Osteocyte (in vitro differentiated cells): ENCODE measurements around the gene LAMP2. TPM values are rescaled to one million over a fixed set of nuclear protein-coding genes. Genes with fewer than 3 reads are reported as not detected.

Experiments
- DNase-seq: peaks from one replicate; pipeline ENCODE4 v3.0.0; 2021; ENCODE audit warnings: mixed read lengths; ENCODE audit not compliant: unreplicated experiment; ENCODE audit errors: extremely low spot score
- H3K27ac Mint-ChIP-seq: one replicate; pipeline ENCODE4 v1.8.0; 2021; ENCODE audit warnings: mild to moderate bottlenecking, mixed read lengths; ENCODE audit not compliant: unreplicated experiment
- H3K27me3 Mint-ChIP-seq: one replicate; pipeline ENCODE4 v1.8.0; 2021; ENCODE audit warnings: mixed read lengths; ENCODE audit not compliant: unreplicated experiment
- H3K36me3 Mint-ChIP-seq: one replicate; pipeline ENCODE4 v1.8.0; 2021; ENCODE audit warnings: mixed read lengths; ENCODE audit not compliant: unreplicated experiment
- H3K4me1 Mint-ChIP-seq: one replicate; pipeline ENCODE4 v1.8.0; 2021; ENCODE audit warnings: mixed read lengths; ENCODE audit not compliant: unreplicated experiment
- H3K4me3 Mint-ChIP-seq: one replicate; pipeline ENCODE4 v1.8.0; 2021; ENCODE audit warnings: mild to moderate bottlenecking, moderate library complexity, mixed read lengths; ENCODE audit not compliant: unreplicated experiment
- H3K9me3 Mint-ChIP-seq: one replicate; pipeline ENCODE4 v1.8.0; 2021; ENCODE audit warnings: mixed read lengths; ENCODE audit not compliant: unreplicated experiment
- CTCF ChIP-seq: fragments of 200-600 bp; sonication (generic); IDR thresholded peaks from 2 replicates; pipeline ENCODE4 v1.5.0; 2021; ENCODE audit warnings: antibody characterized with exemption, mild to moderate bottlenecking, moderate library complexity
- total RNA-seq: library from RNA; stranded (reverse); gene quantifications from 2 replicates; pipeline ENCODE4 v1.2.1, GENCODE V29; 2021

LAMP2 gene
- total RNA-seq, 1 donor from 2014 or later: 206 TPM

GRCh38 chrX:120401301-120401700 is 67.8 kb downstream of the LAMP2 start:
- H3K27me3 Mint-ChIP-seq: peaks cover 9% of the 10 kb centered on the region
- H3K36me3 Mint-ChIP-seq: no peaks in the 10 kb centered on the region
- H3K4me1 Mint-ChIP-seq: no peaks in the 10 kb centered on the region
- DNase-seq: no peak
- H3K4me3 Mint-ChIP-seq: no peak overlapping the region
- peaks cover 17% of the 10 kb centered on the region for H3K9me3 Mint-ChIP-seq
- no peak overlapping the region for H3K27ac Mint-ChIP-seq
- TF ChIP-seq CTCF: no peak

- no peak overlapping the region for H3K27ac Mint-ChIP-seq
- no peaks in the 10 kb centered on the region for H3K36me3 Mint-ChIP-seq
- peak; percentile 39 for TF ChIP-seq CTCF
- DNase-seq: no peak
- peaks cover 19% of the 10 kb centered on the region for H3K9me3 Mint-ChIP-seq
- H3K4me1 Mint-ChIP-seq: no peaks in the 10 kb centered on the region
- H3K4me3 Mint-ChIP-seq: no peak overlapping the region
- H3K27me3 Mint-ChIP-seq: peaks cover 9% of the 10 kb centered on the region
Observed at GRCh38 chrX:120380699-120381098, 88.4 kb downstream of the LAMP2 start.

DNA sequence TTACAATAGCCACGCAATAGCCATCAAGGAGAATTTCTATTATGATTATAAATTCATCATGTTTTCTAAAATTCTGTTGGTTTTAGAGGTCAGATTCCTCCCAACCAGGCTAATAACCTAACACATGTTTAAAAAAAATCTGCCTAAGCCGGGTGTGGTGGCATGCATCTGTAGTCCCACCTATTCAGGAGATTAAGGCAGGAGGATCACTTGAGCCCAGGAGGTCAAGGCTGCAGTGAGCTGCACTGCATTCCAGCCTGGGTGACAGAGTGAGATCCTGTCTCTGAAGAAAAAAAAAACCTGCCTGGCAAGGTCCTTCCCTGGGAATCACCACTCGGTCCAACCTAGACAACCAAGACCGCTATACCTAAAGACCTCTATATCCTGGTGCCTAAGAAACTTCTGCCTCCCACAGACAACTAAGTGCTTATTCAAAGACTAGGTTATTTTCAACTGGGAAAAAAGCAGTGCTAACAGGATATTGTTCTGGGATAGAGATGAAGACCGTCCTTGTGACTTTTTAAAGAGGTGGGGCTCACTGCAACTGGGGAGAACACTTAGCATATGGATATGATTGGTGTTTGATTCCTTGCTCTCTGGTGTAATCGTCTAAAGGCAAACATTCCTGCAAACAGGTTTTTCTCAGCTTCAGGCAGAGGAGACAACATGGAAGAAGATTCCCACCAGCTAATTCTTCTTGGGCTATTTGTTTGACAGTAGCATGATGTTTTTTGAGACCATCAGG is 89.0 kb downstream of the LAMP2 start:
- Mint-ChIP-seq H3K4me1 (no peaks in the 10 kb centered on the region), H3K4me3 (no peak overlapping the region), H3K9me3 (peaks cover 19% of the 10 kb centered on the region), H3K27me3 (peaks cover 9% of the 10 kb centered on the region), H3K27ac (no peak overlapping the region), H3K36me3 (no peaks in the 10 kb centered on the region)
- DNase-seq: no peak
- no peak for TF ChIP-seq CTCF

- H3K27ac Mint-ChIP-seq: no peak overlapping the region
- TF ChIP-seq CTCF: no peak
- H3K9me3 Mint-ChIP-seq: peaks cover 14% of the 10 kb centered on the region
- no peak for DNase-seq
- H3K36me3 Mint-ChIP-seq: no peaks in the 10 kb centered on the region
- H3K4me3 Mint-ChIP-seq: no peak overlapping the region
- no peaks in the 10 kb centered on the region for H3K4me1 Mint-ChIP-seq
- peaks cover 9% of the 10 kb centered on the region for H3K27me3 Mint-ChIP-seq
Observed at GRCh38 chrX:120378570-120378969, 90.5 kb downstream of the LAMP2 start.

Other genes with a start within 250 kb of the LAMP2 start
- gene ZBTB33, start 218.5 kb downstream of the LAMP2 start, total RNA-seq: 14.3 and 14.8 TPM in 2 replicates
- 0.16 TPM in 2 replicates for gene TMEM255A, start 157.8 kb downstream of the LAMP2 start, total RNA-seq
- gene ATP1B4, start 107.2 kb downstream of the LAMP2 start, total RNA-seq: not detected in 2 replicates
- 77.7 and 78.6 TPM in 2 replicates for gene CUL4B, start 91.7 kb upstream of the LAMP2 start, total RNA-seq
- 32.6 and 43.8 TPM in 2 replicates for gene MCTS1, start 134.8 kb upstream of the LAMP2 start, total RNA-seq
- gene C1GALT1C1, start 160.8 kb upstream of the LAMP2 start, total RNA-seq: 26.6 and 30.4 TPM in 2 replicates